Nephron progenitor cell (in vitro differentiated cells): ENCODE data around the gene NECTIN2.

ENCODE experiments used
- DNase-seq: peaks from one replicate; pipeline ENCODE4 v3.0.0; 2021
- H3K27ac Mint-ChIP-seq: 2 replicates; pipeline ENCODE4 v1.8.0; 2021; ENCODE audit warnings: mild to moderate bottlenecking, moderate library complexity, mixed read lengths
- H3K27me3 Mint-ChIP-seq: 2 replicates; pipeline ENCODE4 v1.8.0; 2021; ENCODE audit warnings: mild to moderate bottlenecking, low read depth, mixed read lengths; ENCODE audit not compliant: poor library complexity
- H3K36me3 Mint-ChIP-seq: 2 replicates; pipeline ENCODE4 v1.8.0; 2021; ENCODE audit warnings: low read depth, mixed read lengths
- H3K4me1 Mint-ChIP-seq: 2 replicates; pipeline ENCODE4 v1.8.0; 2021; ENCODE audit warnings: mixed read lengths
- H3K4me3 Mint-ChIP-seq: 2 replicates; pipeline ENCODE4 v1.8.0; 2021; ENCODE audit warnings: mild to moderate bottlenecking, moderate library complexity, mixed read lengths
- H3K9me3 Mint-ChIP-seq: 2 replicates; pipeline ENCODE4 v1.8.0; 2021; ENCODE audit warnings: mild to moderate bottlenecking, moderate library complexity, mixed read lengths
- TF ChIP-seq, protein P1 (sequence below): fragments of 200-600 bp; sonication (generic); IDR thresholded peaks from 2 replicates; pipeline ENCODE4 v1.5.0; 2021; ENCODE audit warnings: antibody characterized with exemption

NECTIN2 gene

DNA sequence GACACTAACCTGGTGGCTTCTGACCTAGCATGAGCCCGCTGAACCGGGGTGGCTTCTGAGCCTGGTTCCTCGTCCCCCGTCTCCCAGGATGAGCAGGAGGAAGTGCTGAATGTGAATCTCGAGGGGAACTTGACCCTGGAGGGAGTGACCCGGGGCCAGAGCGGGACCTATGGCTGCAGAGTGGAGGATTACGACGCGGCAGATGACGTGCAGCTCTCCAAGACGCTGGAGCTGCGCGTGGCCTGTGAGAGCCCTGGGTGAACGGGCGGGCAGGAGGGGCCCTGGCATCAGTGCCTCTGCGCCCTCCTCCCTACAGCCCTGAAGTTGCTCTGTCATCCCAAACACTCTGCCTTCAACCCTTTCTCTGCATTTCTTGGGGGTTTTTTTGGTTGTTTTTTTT, 31.6 kb upstream of the NECTIN2 start:
- Mint-ChIP-seq H3K9me3 (no peaks in the 10 kb centered on the region), H3K27me3 (peaks cover 11% of the 10 kb centered on the region), H3K4me3 (no peak overlapping the region), H3K36me3 (peaks cover 18% of the 10 kb centered on the region), H3K27ac (no peak overlapping the region), H3K4me1 (peaks cover 73% of the 10 kb centered on the region)
- TF ChIP-seq, protein P1, sequence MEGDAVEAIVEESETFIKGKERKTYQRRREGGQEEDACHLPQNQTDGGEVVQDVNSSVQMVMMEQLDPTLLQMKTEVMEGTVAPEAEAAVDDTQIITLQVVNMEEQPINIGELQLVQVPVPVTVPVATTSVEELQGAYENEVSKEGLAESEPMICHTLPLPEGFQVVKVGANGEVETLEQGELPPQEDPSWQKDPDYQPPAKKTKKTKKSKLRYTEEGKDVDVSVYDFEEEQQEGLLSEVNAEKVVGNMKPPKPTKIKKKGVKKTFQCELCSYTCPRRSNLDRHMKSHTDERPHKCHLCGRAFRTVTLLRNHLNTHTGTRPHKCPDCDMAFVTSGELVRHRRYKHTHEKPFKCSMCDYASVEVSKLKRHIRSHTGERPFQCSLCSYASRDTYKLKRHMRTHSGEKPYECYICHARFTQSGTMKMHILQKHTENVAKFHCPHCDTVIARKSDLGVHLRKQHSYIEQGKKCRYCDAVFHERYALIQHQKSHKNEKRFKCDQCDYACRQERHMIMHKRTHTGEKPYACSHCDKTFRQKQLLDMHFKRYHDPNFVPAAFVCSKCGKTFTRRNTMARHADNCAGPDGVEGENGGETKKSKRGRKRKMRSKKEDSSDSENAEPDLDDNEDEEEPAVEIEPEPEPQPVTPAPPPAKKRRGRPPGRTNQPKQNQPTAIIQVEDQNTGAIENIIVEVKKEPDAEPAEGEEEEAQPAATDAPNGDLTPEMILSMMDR = no peak
- no peak for DNase-seq

DNA sequence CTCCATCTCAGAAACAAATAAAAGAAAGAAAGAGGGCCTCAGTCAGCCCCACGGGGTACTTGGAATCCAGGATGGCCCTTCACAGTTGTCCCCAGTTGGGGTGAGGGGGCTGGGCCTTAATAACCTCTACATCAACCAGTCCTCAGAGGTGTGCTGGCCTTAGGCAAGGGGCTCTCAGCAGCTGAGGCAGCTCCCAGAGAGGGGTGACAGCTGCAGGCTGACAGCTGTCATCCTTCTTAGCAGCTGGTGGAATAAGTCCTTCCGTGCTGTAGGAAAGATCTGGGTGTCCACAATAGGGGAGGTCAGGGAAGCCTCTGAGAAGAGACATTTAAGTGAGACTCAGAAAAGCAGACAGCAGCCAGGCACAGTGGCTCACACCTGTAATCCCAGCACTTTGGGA, 29.8 kb upstream of the NECTIN2 start:
- no peaks in the 10 kb centered on the region for H3K9me3 Mint-ChIP-seq
- H3K27ac Mint-ChIP-seq = no peak overlapping the region
- peaks cover 7% of the 10 kb centered on the region for H3K27me3 Mint-ChIP-seq
- TF ChIP-seq, protein P1 = no peak
- H3K36me3 Mint-ChIP-seq = peaks cover 18% of the 10 kb centered on the region
- peaks cover 62% of the 10 kb centered on the region for H3K4me1 Mint-ChIP-seq
- no peak for DNase-seq
- H3K4me3 Mint-ChIP-seq = no peak overlapping the region

DNA sequence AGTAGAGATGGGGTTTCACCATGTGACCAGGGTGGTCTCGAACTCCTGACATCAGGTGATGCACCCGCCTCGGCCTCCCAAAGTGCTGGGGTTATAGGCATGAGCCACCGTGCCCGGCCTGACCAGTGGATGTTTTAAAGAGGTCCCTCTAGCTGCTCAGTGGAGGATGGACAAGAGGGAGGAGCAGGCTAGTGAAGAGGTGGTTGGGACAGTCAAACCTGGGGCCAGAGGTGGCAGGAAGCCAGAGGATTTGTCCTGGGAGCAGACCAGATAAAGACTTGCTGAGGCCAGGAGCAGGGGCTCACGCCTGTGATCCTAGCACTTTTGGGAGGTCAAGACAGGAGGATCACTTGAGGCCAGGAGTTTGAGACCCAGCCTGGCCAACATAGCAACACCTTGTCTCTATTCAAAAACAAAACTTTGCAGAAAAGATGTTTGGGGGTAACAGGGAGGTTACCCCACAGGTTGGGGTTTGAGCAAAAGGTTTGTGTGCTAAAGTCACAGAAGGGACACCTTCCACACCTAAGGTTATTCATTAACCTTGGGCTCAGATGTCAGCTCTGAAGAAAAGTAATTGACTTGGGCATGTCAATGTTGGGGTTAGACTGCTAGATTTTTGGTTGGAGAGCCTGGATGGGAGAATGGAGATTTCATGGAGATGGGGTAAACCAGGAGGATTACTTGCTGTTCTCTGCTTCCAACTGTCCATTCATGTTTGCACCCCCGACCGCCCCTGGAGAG, 28.2 kb upstream of the NECTIN2 start:
- TF ChIP-seq, protein P1 = no peak
- peaks cover 65% of the 10 kb centered on the region for H3K4me1 Mint-ChIP-seq
- H3K27ac Mint-ChIP-seq = peak overlapping the region; percentile 74
- no peaks in the 10 kb centered on the region for H3K9me3 Mint-ChIP-seq
- peaks cover 18% of the 10 kb centered on the region for H3K36me3 Mint-ChIP-seq
- peaks cover 7% of the 10 kb centered on the region for H3K27me3 Mint-ChIP-seq
- peak overlapping the region; percentile 38 for H3K4me3 Mint-ChIP-seq
- no peak for DNase-seq

DNA sequence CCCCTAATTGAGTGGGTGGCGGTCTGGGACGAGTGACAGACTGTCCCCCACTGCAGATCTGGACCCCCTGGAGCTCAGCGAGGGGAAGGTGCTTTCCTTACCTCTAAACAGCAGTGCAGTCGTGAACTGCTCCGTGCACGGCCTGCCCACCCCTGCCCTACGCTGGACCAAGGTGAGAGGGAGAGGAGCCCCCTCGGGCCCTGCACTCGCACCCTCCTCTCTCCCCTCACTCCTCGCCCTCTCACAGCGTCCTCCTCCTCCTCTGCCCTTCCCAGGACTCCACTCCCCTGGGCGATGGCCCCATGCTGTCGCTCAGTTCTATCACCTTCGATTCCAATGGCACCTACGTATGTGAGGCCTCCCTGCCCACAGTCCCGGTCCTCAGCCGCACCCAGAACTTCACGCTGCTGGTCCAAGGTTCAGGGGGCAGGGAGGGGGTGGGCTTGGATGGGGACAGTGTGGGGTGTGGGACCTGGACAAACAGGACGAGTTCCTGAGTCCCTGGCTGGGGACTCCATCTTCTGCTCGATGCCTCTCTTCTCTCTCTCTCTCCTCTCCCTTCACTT, 27.5 kb upstream of the NECTIN2 start:
- Mint-ChIP-seq H3K4me1 (peaks cover 67% of the 10 kb centered on the region), H3K9me3 (no peaks in the 10 kb centered on the region), H3K4me3 (no peak overlapping the region), H3K27ac (no peak overlapping the region), H3K36me3 (peaks cover 16% of the 10 kb centered on the region), H3K27me3 (peaks cover 7% of the 10 kb centered on the region)
- TF ChIP-seq, protein P1 = no peak
- no peak for DNase-seq

DNA sequence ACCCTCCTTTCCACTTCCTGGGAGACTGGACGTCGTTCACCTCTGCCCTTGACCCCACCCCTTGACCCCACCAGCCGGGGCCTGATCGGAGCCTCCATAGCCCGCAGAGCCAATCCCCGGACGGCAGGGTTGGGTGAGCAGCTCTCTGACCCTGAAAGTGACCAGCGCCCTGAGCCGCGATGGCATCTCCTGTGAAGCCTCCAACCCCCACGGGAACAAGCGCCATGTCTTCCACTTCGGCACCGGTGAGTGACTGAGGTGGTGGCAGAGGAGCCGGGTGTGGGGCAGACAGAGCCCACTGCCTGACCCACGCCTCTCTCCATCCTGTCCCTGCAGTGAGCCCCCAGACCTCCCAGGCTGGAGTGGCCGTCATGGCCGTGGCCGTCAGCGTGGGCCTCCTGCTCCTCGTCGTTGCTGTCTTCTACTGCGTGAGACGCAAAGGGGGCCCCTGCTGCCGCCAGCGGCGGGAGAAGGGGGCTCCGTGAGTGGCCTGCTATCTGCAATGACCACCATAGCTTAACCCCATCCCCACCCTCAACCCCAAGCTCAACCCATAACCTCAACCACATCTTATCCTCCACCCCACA, 26.8 kb upstream of the NECTIN2 start:
- Mint-ChIP-seq H3K27ac (no peak overlapping the region), H3K36me3 (peaks cover 9% of the 10 kb centered on the region), H3K9me3 (no peaks in the 10 kb centered on the region), H3K4me1 (peaks cover 67% of the 10 kb centered on the region), H3K27me3 (peaks cover 8% of the 10 kb centered on the region), H3K4me3 (no peak overlapping the region)
- TF ChIP-seq, protein P1 = no peak
- no peak for DNase-seq
